ENCODE data around the gene EXOC6B. TPM values are rescaled to one million over a fixed set of nuclear protein-coding genes. Genes with fewer than 3 reads are reported as not detected.

The EXOC6B gene
- total RNA-seq, 1 donor from 2014 or later, result 33.0 TPM

GRCh38 chr2:72847534-72848315 lies 21.9 kb upstream of the EXOC6B start:
- no peak overlapping the region for H3K27ac ChIP-seq
- TF ChIP-seq CTCF (IDR thresholded peaks at IDR 0.05), result no peak
- H3K4me1 ChIP-seq, result no peaks in the 10 kb centered on the region
- H3K9me3 ChIP-seq, result no peaks in the 10 kb centered on the region
- no peaks in the 10 kb centered on the region for H3K36me3 ChIP-seq
- DNase-seq (no peak), ATAC-seq (no peak)
- intact Hi-C loops (cut with DNase I), result no loop called here
- no peak overlapping the region for H3K4me3 ChIP-seq
- H3K27me3 ChIP-seq (ENCODE audit: low read depth), result no peaks in the 10 kb centered on the region

GRCh38 chr2:72846171-72847095 lies 20.6 kb upstream of the EXOC6B start:
- intact Hi-C loops (cut with DNase I), result no loop called here
- Histone ChIP-seq H3K9me3 (no peaks in the 10 kb centered on the region), H3K27me3 (ENCODE audit: low read depth) (no peaks in the 10 kb centered on the region), H3K36me3 (no peaks in the 10 kb centered on the region), H3K27ac (no peak overlapping the region), H3K4me3 (no peak overlapping the region), H3K4me1 (no peaks in the 10 kb centered on the region)
- DNase-seq (no peak), ATAC-seq (no peak)
- no peak for TF ChIP-seq CTCF (IDR thresholded peaks at IDR 0.05)

DNA sequence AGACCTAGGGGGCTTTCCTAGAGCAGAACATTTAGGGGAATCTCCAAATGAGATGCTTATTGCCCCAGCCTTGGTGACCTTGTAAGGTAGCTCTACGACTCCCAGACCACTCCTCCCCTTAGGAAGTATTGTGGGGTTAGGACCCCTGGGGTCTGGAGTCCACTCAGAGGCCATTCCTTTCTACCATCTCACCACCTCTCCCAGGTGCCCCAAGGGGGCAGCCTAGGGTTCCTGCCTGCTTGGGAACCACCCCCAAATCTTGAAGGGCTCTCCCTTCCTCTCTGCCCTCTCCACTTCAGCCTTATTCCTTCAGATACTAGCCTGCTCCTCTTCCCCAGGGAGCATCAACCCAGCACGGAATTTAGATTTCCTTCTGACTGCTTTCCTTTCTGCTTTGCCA lies 17.5 kb upstream of the EXOC6B start:
- Histone ChIP-seq H3K36me3 (no peaks in the 10 kb centered on the region), H3K27ac (no peak overlapping the region), H3K4me1 (no peaks in the 10 kb centered on the region), H3K27me3 (ENCODE audit: low read depth) (no peaks in the 10 kb centered on the region), H3K9me3 (no peaks in the 10 kb centered on the region), H3K4me3 (no peak overlapping the region)
- DNase-seq, result no peak
- TF ChIP-seq CTCF (IDR thresholded peaks at IDR 0.05), result no peak
- ATAC-seq, result no peak
- intact Hi-C loops (cut with DNase I), result no loop called here

DNA sequence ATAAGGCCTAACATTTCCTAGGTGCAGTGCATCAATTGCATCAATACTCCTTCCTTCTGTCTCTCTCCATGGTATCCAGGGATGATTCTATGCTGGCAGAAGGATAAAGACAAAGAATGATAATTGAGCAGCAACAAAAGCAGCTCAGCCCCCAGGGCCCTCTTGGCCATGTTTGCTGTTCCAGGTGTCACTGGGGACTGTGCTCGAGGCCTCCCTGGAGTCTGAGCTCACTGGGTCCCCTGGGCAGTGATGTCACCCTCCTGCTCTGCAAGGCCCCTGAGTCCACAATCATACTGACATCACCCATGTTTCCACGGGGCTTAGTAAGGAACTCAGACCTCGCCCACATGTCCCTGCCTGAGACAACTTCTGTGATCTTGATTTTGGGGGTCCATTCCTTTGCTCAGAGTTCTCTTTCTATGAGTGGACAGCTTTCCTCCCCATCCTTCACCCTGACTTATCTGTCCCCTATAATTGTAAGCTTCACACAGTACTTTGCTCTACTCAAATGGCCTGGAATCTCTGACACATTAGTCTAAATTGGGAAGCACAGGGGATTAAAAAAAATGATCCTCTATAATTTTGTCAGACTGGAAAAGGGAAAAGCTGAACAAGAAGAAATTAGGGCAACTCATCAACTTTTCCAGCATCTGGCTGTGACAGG lies 15.8 kb upstream of the EXOC6B start:
- TF ChIP-seq CTCF (IDR thresholded peaks at IDR 0.05), result no peak
- Histone ChIP-seq H3K4me1 (no peaks in the 10 kb centered on the region), H3K27me3 (ENCODE audit: low read depth) (no peaks in the 10 kb centered on the region), H3K27ac (no peak overlapping the region), H3K9me3 (no peaks in the 10 kb centered on the region), H3K36me3 (no peaks in the 10 kb centered on the region), H3K4me3 (no peak overlapping the region)
- intact Hi-C loops (cut with DNase I), result no loop called here
- ATAC-seq (no peak), DNase-seq (no peak)

DNA sequence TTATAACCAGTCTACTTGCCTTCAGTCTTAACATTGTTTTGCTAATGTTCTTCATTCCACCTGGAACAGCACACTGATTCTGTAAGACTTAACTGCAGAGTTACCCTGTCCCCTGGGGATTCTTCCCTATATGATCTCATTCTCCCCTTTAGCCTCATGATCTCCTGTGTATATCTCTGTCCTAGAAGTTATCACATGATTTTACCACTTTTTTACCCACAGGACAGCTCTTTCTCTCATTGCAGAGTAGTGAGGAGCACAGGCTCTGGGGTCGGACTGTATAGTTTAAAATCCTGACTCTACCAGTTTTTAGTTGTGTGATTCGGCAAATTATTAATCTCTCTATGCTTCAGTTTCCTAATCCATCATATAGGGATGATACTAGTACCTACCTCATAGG lies 14.2 kb upstream of the EXOC6B start:
- Histone ChIP-seq H3K27ac (no peak overlapping the region), H3K27me3 (ENCODE audit: low read depth) (no peaks in the 10 kb centered on the region), H3K4me3 (no peak overlapping the region), H3K4me1 (no peaks in the 10 kb centered on the region), H3K36me3 (no peaks in the 10 kb centered on the region), H3K9me3 (no peaks in the 10 kb centered on the region)
- TF ChIP-seq CTCF (IDR thresholded peaks at IDR 0.05), result no peak
- DNase-seq (no peak), ATAC-seq (no peak)
- intact Hi-C loops (cut with DNase I), result no loop called here

Measured in lower lobe of right lung (tissue), 2 donors.